Activated CD8-positive, alpha-beta memory T cell treated with anti-CD3 and anti-CD28 coated beads for 48 hours (primary cell): ENCODE data around the gene LARP4.

Source experiments
- DNase-seq, 3 experiments: peaks; one replicate each; pipeline ENCODE4 v3.0.0-alpha.2; 2020; ENCODE audit warnings: low read depth in 2 of 3, low spot score in 2 of 3

Gene LARP4

GRCh38 chr12:50523772-50524171 is 123.1 kb downstream of the LARP4 start:
- no peak for DNase-seq

- no peak for DNase-seq
These were observed 123.9 kb downstream of the LARP4 start for GRCh38 chr12:50524621-50525020.

GRCh38 chr12:50525422-50525821 is 124.7 kb downstream of the LARP4 start:
- DNase-seq, result no peak

- DNase-seq, result no peak
These were observed 126.7 kb downstream of the LARP4 start for GRCh38 chr12:50527359-50527726.

GRCh38 chr12:50528800-50529199 is 128.1 kb downstream of the LARP4 start:
- no peak for DNase-seq

GRCh38 chr12:50529345-50529744 is 128.7 kb downstream of the LARP4 start:
- DNase-seq, result no peak
